Testis (tissue), 3 donors: ENCODE measurements around the gene NIN. TPM values are rescaled to one million over a fixed set of nuclear protein-coding genes. Genes with fewer than 3 reads are reported as not detected.
A peak's percentile ranks its signal among the peaks of the same experiment; 100 is the strongest.

Experiments used
- DNase-seq: peaks from one replicate; pipeline ENCODE4 v3.0.0-alpha.2; 2019
- H3K27ac ChIP-seq, 2 donors: fragments of 200-600 bp; sonication (generic); one replicate each; pipeline ENCODE4 v1.5.1; 2019
- H3K27me3 ChIP-seq: fragments of 200-600 bp; sonication (generic); one replicate; pipeline ENCODE4 v1.5.1; 2019
- H3K36me3 ChIP-seq: fragments of 200-600 bp; sonication (generic); one replicate; pipeline ENCODE4 v1.5.1; 2017; ENCODE audit warnings: low read depth; ENCODE audit errors: missing control alignments
- H3K4me1 ChIP-seq: fragments of 200-600 bp; sonication (generic); one replicate; pipeline ENCODE4 v1.5.1; 2019
- H3K4me3 ChIP-seq, 2 donors: fragments of 200-600 bp; sonication (generic); one replicate each; pipeline ENCODE4 v1.5.1; 2017 to 2019
- H3K9me3 ChIP-seq: fragments of 200-600 bp; sonication (generic); one replicate; pipeline ENCODE4 v1.5.1; 2017
- CTCF ChIP-seq, 3 experiments: fragments of 450-650 bp in 2 of 3; fragments of 200-600 bp in 1 of 3; sonication (generic) in 1 of 3; IDR thresholded peaks; one replicate each; pipeline ENCODE4 v1.5.1; 2016 to 2019; ENCODE audit warnings: antibody characterized with exemption in 3 of 3, mild to moderate bottlenecking in 2 of 3, moderate library complexity in 1 of 3
- POLR2A ChIP-seq: fragments of 450-650 bp; IDR thresholded peaks from one replicate; pipeline ENCODE4 v1.6.1; 2017; ENCODE audit warnings: antibody characterized with exemption, mild to moderate bottlenecking, moderate library complexity
- WGBS, 2 donors: methylation state at CpG; one replicate each; pipeline ENCODE4 v1.1.5; 2018; 5-methylcytosine and 5-hydroxymethylcytosine counted together
- intact Hi-C: fragments of 100-400 bp; cut with DNase I; formaldehyde crosslinking; loops from one replicate; pipeline ENCODE4 v1.15.1; 2023; ENCODE audit warnings: low total_unique reads
- polyA plus RNA-seq: library from polyadenylated mRNA; stranded (reverse); fragments of 350-450 nt; fragmentation: Illumina TruSeq; extraction: RNeasy Lipid Tissue Mini Kit (QIAGEN cat#74804); gene quantifications from one replicate; pipeline ENCODE4 v1.2.3, GENCODE V29; 2014; ENCODE audit warnings: low read depth, low replicate concordance; ENCODE audit not compliant: insufficient read depth
- total RNA-seq, 2 donors: library from RNA; depleted of rRNA; stranded (reverse); fragments of >200 nt; gene quantifications; one replicate each; pipeline ENCODE4 v1.2.3, GENCODE V29; 2016

The NIN gene
- total and polyA plus RNA-seq, 3 donors from 2014 or later, result 4.4 to 16.5 (median 9.3) TPM

DNA sequence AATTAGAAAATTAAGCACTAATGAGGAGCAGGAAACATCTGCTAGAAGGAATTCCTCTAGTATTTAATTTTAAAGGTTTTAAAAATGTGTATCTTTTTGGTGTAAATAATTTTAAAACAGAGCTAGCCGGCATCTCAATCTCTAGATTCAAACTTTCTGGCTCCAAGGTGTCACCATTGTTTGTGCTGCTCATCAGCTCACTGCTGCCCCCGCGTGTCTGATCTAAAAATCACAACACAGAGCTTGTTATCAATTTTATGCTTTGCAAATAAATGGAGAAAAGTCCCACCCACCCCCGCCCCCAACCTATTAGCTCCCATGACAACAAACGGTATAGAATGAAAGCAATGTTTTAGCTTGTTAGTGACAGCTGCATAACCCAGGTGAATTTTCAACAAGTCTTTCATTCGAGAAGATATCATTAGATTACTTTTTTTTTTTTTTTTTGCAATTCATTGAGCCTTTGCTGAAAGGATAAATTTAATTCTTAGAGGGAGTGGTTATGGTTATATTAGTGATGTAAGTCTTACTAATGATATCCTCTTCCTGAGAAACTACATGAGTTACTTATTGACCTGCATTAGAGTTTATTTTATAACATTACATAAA, 29.6 kb upstream of the NIN start:
- peak overlapping the region; percentile 18 to 81 for H3K27ac ChIP-seq
- DNase-seq, result peak; percentile 91
- no peaks in the 10 kb centered on the region for H3K36me3 ChIP-seq
- H3K4me3 ChIP-seq, result peak overlapping the region; percentile 39 to 51
- no peaks in the 10 kb centered on the region for H3K9me3 ChIP-seq
- WGBS, 2 donors, result 1 to 5% methylated on average over 6 of the region's 6 CpGs
- H3K4me1 ChIP-seq, result no peaks in the 10 kb centered on the region
- TF ChIP-seq CTCF (IDR thresholded peaks at IDR 0.05), result peak; percentile 31 to 83 (median 74)
- no peak for TF ChIP-seq POLR2A
- H3K27me3 ChIP-seq, result no peaks in the 10 kb centered on the region
- intact Hi-C loops, result no loop called here

DNA sequence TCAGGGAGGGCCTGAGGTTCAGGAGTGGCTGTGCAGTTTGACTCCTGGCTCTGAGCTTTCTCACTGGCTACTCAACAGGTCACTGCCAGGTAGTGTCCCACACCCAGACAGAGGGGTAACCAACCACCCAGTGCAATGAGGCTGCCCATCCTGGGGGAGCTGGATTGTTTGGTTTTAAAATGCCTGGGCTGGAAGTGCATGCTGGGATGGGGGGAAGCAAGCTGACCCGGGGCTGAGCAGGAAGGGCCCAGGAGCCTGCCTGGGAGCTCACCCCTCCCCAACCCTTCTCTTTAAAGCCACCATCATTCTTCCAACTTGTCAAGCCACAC, 28.3 kb upstream of the NIN start:
- peak overlapping the region; percentile 39 to 51 for H3K4me3 ChIP-seq
- no peaks in the 10 kb centered on the region for H3K9me3 ChIP-seq
- no peak for DNase-seq
- no peaks in the 10 kb centered on the region for H3K4me1 ChIP-seq
- no peaks in the 10 kb centered on the region for H3K36me3 ChIP-seq
- intact Hi-C loops, result no loop called here
- H3K27me3 ChIP-seq, result no peaks in the 10 kb centered on the region
- peak overlapping the region in 1 of 2 donors; percentile 81 for H3K27ac ChIP-seq
- WGBS, 2 donors, result 0% methylated on average over 1 of the region's 1 CpG
- TF ChIP-seq POLR2A, result no peak
- no peak for TF ChIP-seq CTCF (IDR thresholded peaks at IDR 0.05)

GRCh38 chr14:50856660-50857059, 25.7 kb upstream of the NIN start:
- intact Hi-C loops, result no loop called here
- no peaks in the 10 kb centered on the region for H3K27me3 ChIP-seq
- WGBS, 2 donors, result 85 to 93% methylated on average over 5 of the region's 5 CpGs

GRCh38 chr14:50855558-50855957, 24.6 kb upstream of the NIN start:
- Histone ChIP-seq H3K9me3 (no peaks in the 10 kb centered on the region), H3K36me3 (no peaks in the 10 kb centered on the region), H3K4me1 (no peaks in the 10 kb centered on the region), H3K27me3 (no peaks in the 10 kb centered on the region), H3K27ac (no peak overlapping the region), H3K4me3 (no peak overlapping the region)
- TF ChIP-seq POLR2A (no peak), CTCF (IDR thresholded peaks at IDR 0.05) (no peak)
- 58 to 73% methylated on average over 1 of the region's 1 CpG for WGBS, 2 donors
- intact Hi-C loops, result no loop called here
- no peak for DNase-seq

More at GRCh38 chr14:50856660-50857059, 25.7 kb upstream of the NIN start:
- H3K36me3 ChIP-seq, result no peaks in the 10 kb centered on the region
- no peaks in the 10 kb centered on the region for H3K9me3 ChIP-seq
- no peak overlapping the region for H3K4me3 ChIP-seq
- H3K4me1 ChIP-seq, result no peaks in the 10 kb centered on the region
- H3K27ac ChIP-seq, result no peak overlapping the region
- no peak for DNase-seq
- no peak for TF ChIP-seq POLR2A

GRCh38 chr14:50854521-50854920, 23.6 kb upstream of the NIN start:
- H3K36me3 ChIP-seq, result no peaks in the 10 kb centered on the region
- no peaks in the 10 kb centered on the region for H3K4me1 ChIP-seq
- H3K9me3 ChIP-seq, result no peaks in the 10 kb centered on the region
- no peak for DNase-seq
- intact Hi-C loops, result no loop called here
- no peaks in the 10 kb centered on the region for H3K27me3 ChIP-seq
- no peak overlapping the region for H3K4me3 ChIP-seq
- H3K27ac ChIP-seq, result no peak overlapping the region
- WGBS, 2 donors, result 65 to 93% methylated on average over 5 of the region's 5 CpGs
- no peak for TF ChIP-seq POLR2A
- TF ChIP-seq CTCF (IDR thresholded peaks at IDR 0.05), result no peak
